Fibroblast of skin of back (primary cell): Measurements from ENCODE around the gene RCN2.

Experiments used
- DNase-seq: peaks from one replicate; pipeline ENCODE4 v3.0.0-alpha.2; 2013

Gene RCN2

DNA sequence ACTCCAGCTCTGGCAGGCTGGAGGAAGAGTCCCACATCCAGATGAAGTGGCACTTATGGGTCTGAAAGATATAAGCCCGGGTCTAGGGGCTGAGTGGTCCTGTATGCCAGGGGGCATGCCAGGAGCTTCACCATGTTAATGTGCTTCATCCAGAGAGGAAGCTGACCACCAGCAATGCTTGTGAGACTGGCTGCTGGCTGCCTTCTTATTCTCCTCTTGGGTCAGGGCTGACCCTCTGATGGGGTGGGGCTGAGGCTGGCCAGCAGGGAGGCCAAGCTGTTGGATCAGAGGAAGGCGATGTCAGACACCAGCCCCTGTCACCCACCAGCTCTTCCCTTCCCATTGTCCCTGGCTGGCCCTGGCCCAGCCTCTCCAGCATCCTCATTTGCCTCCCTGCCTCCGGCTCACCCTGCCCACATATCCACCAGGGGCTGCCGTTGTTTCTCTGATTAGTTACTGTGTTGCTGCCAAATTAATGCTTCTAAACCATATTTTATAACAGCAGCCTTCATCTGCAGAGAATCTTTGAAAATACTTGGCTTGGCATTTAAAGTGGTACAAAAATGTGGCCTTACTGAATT, 43.0 kb downstream of the RCN2 start:
- DNase-seq, result no peak

- no peak for DNase-seq
These were observed 44.6 kb downstream of the RCN2 start for GRCh38 chr15:76976141-76976540.

DNA sequence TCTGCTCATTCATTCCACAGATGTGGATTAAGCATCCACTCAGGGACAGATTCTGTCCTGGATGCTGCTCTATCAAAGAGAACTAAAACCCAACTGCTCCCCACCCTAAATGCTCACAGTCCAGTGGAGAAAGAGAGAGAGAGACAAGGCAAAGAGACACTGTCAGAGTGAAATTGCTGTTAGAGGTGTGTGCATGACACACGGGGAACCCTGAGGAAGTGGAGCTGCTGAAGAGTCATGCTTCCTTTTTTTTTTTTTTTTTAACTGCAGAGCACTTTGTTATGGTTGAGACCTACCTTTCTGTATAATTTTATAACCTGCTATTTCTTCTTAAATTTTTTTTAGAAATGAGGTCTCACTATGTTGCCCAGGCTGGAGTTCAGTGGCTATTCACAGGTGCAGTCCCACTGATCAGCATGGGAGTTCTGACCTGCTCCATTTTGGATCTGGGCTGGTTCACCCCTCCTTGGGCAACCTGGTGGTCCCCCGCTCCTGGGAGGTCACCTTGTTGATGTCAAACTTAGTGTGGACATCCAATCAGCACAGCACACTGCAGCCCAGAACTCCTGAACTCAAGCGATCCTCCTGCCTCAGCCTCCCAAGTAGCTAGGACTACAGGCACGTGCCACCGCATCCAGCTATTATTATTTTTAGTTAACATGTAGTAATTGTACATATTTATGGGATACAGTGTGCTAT, 45.2 kb downstream of the RCN2 start:
- no peak for DNase-seq

GRCh38 chr15:76978522-76979330, 47.2 kb downstream of the RCN2 start:
- no peak for DNase-seq

- DNase-seq, result no peak
These were observed 47.9 kb downstream of the RCN2 start for GRCh38 chr15:76979331-76979925.

DNA sequence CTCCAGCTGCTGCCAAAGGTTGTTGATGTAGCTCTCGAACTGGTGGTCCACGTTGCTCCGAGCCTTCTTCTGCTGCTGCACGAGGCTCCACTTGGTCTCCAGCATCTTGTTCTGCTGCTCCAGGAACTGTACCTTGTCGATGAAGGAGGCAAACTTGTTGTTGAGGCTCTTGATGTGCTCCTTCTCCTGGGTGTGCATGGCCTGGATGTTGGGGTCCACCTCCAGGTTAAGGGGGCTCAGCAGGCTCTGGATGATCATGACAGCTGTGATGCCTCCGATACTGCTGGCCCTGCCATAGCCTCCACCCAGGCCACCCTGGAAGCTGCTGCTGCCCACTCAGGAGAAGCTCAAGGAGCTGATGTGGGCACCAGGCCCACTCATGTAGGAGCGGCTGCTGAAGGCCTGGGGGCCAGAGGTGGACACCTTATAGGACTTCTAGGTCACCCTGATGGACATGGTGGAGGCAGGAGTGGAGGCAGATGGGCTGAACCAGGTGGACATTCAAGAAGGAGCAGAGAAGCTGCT, 48.5 kb downstream of the RCN2 start:
- no peak for DNase-seq

DNA sequence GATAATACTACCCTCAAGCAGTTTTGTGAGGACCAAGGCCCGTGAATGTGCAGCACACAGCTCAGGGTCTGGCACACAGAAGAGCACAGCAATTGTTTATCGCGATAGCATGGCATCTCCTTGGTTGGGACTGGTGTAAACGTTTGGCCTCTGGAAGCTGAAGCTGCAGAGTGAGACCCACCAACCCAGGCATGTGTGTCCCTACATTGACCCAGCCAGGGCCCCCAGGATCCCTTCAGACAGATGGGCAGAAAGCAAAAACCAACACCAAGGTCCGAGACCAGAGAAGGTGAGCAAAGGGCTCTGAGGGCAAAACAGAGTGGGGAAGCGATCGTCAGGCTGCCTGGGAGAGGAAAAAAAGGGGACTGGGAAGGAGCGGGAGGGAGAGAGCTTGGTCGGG, 50.8 kb downstream of the RCN2 start:
- no peak for DNase-seq

- DNase-seq, result no peak
These were observed 51.2 kb downstream of the RCN2 start for GRCh38 chr15:76982756-76983155.

DNA sequence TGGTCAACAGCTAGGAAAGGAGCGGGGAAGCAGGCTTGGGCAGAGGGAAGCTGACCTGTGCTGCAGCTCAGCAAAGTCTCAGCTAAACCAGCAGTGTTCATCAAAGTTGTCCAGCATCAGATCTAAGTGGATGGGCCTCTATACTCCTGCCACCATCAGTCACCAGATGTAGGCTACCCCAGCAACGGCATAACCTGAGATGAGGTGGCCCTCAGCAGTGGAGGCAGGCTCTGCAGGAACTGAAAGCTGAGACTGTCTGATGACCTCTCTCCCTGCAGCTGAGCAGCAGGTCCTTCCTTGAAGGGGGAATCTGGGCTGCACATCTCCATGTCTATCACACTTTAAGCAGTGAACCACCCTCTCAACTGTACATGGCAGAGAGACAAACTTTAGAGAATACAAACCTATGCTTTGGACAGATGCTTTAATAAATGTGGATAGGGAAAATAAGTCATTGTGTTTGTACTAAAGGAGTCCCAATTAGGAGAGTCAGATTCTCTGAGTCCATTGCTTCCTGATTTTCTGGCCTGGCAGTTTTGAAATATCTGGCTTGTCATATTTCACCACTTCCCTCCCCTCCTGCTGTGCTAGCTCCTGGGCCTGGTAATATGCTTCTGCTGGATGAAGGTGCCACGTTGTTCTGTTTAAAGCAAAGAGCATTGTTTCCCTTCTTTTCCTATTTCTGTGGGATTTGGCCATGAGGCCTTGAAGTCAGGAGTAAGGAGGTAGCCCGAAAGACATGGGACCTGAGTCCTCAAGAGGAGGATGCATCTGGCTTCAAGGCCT, 52.2 kb downstream of the RCN2 start:
- DNase-seq, result no peak

GRCh38 chr15:76986743-76987142, 55.2 kb downstream of the RCN2 start:
- no peak for DNase-seq

DNA sequence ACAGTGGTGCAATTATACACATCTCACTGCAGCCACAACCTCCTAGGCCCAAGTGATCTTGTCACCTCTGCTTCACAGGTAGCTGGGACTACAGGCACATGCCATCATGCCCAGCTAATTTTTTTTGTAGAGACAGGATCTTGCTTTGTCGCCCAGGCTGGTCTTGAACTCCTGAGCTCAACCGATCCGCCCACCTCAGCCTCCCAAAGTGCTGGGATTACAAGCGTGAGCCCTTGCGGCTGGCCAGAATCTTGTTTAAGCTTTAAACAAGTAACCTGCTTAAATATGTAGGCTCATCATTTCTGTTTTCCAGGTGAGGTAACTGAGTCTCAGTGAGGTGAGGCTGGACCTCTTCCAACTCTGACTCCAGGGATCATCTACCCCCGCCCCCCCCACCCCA, 55.7 kb downstream of the RCN2 start:
- DNase-seq, result no peak

DNA sequence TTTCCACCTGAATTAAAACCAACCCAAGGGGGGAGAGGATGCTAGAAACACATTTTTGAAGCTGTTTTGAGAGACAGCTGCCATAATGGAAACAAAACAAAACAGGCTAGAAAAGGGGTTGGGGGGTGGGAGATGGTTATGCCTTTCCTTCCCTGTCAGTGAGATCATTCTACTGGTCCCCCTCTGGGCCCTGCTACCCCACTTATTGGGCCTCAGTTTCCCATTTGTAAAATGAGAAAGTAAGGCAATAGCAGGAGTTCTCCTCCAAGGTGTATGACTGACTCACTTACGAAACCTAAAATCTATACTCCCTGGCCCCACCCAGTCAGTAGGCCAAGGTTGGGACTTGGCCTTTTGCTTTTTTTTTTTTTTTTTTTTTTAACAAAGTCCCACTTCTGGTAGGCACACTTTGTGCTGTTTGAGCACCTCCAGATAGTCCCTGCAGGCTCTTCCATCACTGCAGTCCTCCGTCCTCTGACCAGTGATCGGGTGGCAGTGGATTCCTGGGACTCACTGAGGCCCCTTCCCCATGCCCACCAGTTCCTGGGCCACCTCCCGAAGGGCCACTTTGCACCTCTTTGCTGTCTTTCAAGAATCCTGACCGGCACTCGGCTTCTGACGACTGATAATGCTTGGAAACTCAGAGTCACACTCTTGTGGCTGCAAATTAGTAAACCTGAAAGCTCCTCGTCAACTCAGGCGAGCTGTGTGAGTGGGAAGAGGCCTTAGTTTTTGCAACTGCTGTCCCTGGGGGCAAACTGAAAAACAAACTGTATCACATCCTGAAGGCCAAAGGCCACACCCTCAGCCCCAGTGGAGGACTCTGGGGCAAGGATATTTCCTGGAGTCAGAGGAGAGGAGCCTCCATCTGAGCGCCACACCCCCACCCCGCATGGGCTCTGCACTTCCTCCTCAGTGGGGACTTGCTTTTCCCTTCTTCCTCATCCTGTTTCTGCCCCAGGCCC, 56.6 kb downstream of the RCN2 start:
- no peak for DNase-seq

GRCh38 chr15:76988867-76989780, 57.6 kb downstream of the RCN2 start:
- no peak for DNase-seq

DNA sequence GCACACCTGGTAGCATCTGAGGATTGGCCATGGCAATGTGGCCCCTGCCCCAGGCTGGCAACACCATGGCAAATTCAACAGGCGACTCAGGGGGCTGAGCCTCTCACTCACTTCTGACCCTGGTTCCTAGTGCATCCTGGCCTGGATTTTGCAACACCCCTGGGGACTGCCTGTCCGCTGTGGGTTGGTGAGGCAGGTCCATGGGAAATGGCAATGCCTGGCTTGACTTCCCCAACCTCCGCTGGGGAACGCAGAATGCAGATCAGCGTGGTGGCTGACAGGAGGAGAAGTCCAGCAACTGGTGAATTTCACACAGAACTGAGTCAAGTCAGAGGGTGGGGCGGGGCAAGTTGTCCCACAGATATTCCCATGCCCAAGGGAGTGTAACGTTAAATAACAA, 59.5 kb downstream of the RCN2 start:
- no peak for DNase-seq

- DNase-seq, result no peak
These were observed 60.4 kb downstream of the RCN2 start for GRCh38 chr15:76991741-76992645.

GRCh38 chr15:76993114-76993725, 61.7 kb downstream of the RCN2 start:
- no peak for DNase-seq

DNA sequence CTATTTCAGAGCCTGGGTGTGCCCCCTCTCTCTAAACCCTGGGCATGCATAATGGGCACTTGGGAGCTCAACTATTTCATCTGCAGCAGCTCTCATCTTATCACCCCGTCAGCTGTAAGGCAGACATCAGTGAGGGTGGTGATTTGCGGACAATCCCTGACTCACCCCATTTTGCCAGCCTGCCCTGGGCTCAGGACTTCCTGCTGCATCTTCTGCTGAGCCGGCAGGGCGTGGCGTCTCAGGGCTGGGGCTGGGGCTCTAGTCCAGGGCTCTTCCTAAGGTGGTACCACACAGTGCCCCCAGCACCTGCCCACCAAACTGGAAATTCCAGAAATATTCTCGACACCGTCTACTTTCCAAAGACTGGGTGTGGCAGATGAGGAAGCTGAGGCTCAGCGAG, 62.5 kb downstream of the RCN2 start:
- DNase-seq, result no peak

- DNase-seq, result no peak
These were observed 62.9 kb downstream of the RCN2 start for GRCh38 chr15:76994496-76994895.
